NCI-H1436 (cell line): ENCODE results near the gene OBSCN.
A peak's percentile ranks its signal among the peaks of the same experiment; 100 is the strongest.

ENCODE experiments used
- DNase-seq: peaks from one replicate; lab custom pipeline; 2025; lab: John Stamatoyannopoulos, UW

OBSCN gene, protein sequence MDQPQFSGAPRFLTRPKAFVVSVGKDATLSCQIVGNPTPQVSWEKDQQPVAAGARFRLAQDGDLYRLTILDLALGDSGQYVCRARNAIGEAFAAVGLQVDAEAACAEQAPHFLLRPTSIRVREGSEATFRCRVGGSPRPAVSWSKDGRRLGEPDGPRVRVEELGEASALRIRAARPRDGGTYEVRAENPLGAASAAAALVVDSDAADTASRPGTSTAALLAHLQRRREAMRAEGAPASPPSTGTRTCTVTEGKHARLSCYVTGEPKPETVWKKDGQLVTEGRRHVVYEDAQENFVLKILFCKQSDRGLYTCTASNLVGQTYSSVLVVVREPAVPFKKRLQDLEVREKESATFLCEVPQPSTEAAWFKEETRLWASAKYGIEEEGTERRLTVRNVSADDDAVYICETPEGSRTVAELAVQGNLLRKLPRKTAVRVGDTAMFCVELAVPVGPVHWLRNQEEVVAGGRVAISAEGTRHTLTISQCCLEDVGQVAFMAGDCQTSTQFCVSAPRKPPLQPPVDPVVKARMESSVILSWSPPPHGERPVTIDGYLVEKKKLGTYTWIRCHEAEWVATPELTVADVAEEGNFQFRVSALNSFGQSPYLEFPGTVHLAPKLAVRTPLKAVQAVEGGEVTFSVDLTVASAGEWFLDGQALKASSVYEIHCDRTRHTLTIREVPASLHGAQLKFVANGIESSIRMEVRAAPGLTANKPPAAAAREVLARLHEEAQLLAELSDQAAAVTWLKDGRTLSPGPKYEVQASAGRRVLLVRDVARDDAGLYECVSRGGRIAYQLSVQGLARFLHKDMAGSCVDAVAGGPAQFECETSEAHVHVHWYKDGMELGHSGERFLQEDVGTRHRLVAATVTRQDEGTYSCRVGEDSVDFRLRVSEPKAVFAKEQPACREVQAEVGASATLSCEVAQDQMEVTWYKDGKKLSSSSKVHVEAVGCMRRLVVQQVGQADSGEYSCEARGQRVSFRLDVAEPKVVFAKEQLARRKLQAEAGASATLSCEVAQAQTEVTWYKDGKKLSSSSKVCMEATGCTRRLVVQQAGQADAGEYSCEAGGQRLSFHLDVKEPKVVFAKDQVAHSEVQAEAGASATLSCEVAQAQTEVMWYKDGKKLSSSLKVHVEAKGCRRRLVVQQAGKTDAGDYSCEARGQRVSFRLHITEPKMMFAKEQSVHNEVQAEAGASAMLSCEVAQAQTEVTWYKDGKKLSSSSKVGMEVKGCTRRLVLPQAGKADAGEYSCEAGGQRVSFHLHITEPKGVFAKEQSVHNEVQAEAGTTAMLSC (N-terminal part only)

DNA sequence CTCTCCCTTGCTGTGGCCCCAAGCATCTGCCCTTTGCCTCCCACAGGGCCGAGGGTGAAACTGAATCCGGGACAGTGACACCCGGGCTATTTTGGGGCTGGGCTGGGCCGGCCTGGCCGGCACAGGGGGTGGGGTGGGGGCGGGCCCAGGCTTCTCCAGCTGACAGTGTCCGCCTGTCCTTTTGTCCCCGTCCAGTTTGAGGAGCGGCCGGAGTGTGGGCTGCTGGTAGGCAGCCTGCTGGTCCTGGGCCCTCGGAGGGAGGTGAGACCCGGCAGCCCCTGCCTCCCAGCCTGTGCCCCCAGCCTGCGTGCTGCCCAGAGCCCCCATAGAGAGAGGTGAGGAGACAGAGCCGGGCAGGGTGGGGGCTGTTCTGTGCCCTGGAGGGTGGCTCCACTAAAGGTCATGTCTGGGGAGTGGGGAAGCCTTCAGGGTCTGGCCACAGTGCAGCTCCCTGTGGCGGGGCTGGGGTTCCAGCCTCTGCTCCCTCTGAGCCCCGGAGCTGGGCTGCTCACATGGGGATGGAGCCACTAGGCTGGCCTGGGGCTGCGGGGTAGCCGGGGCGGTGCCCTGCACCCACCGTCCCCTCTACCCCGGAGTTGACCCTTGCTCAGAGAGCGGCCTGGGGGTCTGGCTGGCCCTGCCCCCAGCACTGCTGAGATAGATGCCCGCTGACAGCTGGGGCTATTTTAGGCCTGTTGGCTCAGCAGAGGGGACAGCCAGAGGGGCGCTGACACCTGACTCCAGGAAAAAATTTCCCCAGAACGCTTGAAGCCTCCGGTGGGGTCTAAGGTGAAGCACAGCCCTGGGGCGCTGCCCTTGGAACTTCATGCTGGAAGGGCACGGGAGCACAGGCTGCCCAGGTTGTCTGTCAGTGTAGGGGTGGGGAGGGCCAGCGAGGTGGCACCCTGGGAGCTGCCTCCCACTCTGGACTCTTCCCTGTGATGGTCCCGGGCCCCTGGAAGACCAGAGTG, at the start of gene OBSCN:
Gene OBSCN, plus strand, starts transcription at position 194 of the 971 bp plus-strand sequence. CDS start 3,740 bp downstream, outside the sequence.
- DNase-seq = no peak

- DNase-seq = no peak
Measured at GRCh38 chr1:228158151-228159007, 49.5 kb upstream of the OBSCN start.

GRCh38 chr1:228159008-228159665, 48.7 kb upstream of the OBSCN start:
- DNase-seq = no peak

DNA sequence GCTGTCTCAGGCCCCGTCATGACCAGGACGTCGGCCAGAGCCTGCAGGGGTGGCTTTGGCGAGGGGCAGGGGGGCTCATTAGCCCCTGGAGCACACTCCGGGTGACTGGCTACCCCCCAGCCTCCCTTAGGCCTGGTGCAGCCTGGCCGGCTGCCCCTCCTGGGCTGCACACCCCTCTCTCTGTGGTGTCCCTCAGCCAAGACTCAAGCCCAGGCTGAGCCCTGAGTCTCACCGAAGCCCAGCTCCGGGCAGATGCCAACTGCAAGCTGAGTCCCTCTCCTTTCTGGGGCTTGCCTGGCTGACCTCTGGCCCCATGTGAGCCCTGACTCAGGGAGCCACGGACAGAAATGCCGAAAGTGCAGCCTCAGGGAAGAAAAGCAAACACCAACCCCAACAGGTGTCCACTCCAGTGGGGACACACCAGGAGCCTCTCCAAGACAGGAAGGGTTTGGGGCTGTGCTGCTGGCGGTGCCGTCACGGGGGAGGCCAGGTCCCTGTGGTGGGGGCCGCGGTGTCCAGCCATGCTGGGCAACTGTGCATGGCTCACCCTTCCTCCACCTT, 47.6 kb upstream of the OBSCN start:
- DNase-seq = no peak

DNA sequence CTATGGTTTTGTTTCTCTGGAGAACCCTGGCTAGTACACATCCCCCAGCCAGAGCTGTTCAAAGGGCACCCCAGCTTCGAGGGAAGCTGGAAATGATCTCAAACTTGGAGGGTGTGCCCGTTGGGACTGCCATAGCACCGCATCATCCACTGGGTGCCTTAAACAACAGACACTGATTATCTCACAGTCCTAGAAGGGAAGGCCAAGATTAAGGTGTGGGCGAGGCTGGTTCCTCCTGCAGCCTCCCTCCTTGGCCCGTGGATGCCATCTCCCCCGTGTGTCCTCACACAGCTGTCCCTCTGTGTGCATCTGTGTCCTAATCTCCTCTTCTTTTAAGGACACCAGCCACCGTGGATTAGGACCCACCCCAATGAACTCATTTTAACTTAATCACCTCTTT, 46.5 kb upstream of the OBSCN start:
- DNase-seq = no peak

DNA sequence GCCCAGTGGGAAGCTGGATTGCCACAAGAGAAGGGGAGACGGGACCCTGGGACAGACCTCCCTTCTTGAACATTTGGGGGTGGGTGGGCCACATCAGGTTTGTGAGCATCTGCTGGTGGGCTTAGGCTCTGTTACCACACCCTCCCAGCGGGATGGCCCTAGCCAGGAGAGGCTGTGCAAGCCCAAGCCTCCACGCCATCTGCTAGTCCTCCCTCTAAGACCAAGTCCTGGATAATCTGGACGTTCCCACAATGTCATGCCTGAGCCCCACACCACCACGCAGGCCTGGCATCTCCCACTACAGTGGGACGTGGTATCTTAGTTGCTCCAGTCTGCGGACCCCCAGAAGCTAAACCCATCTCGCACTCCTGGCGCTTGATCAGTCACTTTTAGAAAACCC, 46.0 kb upstream of the OBSCN start:
- no peak for DNase-seq

DNA sequence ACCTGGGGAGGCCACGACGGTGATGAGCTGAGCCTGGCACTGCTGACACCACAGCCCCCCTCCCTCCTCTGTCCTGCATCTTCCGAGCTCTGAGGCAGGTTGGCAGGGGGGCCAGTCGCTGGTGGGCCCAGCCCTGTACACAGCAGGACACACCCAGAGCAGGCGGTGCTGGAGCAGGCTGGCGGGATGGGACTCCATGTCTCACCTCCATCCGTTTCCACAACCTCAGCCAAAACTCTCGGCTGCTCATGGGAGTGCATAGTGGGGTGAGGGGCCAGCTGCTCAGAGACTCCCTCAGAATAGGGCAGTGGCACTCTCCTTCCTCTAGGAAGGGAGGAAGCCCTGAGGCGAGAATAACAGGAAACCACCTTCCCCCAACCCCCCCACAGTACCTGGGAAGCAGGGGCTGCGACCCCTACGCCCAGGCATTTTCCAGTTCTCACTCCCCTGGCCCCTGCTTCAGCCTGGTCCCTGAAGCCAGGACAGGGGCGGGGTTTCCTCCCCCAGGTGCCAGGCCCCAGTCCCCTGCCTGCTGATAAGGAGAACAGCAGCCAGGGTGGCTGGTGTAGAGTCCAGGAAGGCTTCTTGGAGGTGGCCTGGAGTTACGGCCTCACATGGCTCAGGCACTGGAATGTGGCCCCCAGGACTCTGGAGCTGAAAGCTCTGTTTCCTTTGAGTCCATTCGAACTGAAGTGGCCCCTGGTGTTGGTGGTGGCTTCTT, 45.4 kb upstream of the OBSCN start:
- DNase-seq = no peak

GRCh38 chr1:228163007-228163753, 44.7 kb upstream of the OBSCN start:
- DNase-seq = no peak

DNA sequence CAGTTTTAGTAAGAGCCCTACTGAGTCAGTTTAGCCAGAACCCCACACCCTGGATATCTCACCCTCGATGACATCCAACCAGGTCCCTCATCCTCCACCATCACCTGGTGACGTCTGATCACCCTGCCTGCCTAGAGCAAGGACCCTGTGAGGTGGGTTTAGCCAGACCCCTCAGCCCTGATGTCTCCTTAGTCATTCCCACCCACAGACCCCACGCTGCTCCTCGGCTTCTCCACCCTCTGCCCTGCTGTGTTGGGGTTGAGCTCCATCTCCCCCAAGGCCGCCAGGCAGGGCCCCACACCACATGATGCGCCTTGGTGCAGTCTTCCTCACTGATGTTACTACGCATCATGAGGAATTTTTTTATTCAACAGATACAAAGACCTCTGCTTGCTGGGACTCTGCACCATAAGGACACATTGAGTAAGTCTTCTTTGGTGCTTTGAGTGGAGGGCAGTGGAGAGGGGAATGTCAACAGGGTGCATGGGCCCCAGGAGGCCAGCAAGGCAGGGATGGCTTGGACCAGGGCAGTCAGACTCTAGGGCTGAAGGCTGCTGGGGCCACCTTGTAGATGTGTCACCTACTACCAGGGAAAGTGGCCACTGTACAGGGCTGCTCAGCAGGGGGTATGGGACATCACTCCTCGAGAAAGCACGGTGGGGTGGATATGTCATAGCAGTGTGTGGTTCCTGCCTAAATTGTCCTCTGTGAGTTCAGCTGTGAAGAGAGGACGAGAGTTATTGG, 43.9 kb upstream of the OBSCN start:
- no peak for DNase-seq

DNA sequence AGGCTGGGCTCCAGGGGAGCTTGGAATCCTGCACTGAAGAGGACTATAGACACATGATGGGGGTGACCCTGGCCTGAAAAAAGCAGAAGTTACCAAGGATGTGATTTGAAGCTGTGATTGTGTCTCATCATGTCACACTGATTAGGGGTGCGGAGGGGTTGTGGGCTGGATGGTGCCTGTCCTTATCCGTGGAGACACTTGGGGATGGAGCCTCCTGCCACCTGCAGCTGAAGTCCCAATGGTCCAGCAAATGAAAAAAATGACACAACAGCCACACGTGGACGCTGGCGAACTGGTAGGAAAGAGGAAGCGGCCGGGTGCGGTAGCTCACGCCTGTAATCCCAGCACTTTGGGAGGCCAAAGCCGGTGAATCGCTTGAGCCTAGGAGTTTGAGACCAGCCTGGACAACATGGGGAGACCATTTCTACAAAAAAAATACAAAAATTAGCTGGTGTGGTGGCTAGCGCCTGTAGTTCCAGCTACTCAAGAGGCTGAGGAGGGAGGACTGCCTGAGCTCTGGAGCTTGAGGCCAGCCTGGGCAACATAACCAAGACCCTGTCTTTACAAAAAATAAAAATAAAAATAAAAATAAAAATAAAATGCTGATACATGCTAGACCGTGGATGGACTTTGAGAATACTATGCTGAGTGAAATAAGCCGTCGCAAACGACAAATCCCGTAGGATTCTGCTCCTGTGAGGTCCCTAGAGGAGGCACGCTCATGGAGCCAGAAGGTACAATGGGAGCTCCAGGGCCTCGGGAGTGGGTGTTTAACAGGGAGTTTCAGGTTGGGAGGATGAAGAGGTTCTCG, 43.1 kb upstream of the OBSCN start:
- no peak for DNase-seq

DNA sequence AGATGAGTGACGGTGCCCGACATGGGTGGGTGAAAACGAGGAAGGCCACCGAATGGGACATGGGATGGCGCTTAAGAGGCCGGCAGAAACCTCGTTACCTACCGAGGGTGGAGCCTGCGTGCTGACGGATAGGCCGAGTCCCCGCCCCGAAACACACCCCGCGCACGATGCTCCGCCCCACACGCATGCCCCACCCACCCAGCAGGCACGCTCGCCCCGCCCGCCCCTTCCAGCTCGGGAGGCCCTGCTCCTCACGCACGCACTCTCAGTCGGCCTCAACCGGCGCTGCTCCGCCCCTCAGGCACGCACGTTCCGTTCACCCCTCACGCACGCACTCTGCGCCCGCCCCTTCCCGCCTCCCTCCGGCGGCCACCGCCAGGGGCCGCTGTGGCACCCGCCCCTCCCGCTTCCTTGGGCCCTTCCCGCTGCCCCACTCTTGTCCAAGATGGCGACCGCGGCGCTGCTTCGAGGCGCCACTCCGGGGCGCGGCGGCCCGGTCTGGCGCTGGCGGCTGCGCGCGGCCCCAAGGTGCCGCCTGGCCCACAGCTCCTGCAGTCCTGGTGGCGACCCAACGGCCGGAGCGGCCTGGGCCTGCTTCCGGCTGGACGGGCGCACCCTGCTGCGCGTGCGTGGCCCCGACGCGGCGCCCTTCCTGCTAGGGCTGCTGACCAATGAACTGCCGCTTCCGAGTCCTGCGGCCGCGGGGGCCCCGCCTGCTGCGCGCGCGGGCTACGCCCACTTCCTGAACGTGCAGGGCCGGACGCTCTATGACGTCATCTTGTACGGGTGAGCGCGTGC, 42.3 kb upstream of the OBSCN start, which contains the start of gene IBA57:
Gene IBA57, plus strand, starts transcription at position 433 of the 798 bp plus-strand sequence. Its CDS starts 13 bp downstream, at position 446.
- peak; percentile 99 for DNase-seq

DNA sequence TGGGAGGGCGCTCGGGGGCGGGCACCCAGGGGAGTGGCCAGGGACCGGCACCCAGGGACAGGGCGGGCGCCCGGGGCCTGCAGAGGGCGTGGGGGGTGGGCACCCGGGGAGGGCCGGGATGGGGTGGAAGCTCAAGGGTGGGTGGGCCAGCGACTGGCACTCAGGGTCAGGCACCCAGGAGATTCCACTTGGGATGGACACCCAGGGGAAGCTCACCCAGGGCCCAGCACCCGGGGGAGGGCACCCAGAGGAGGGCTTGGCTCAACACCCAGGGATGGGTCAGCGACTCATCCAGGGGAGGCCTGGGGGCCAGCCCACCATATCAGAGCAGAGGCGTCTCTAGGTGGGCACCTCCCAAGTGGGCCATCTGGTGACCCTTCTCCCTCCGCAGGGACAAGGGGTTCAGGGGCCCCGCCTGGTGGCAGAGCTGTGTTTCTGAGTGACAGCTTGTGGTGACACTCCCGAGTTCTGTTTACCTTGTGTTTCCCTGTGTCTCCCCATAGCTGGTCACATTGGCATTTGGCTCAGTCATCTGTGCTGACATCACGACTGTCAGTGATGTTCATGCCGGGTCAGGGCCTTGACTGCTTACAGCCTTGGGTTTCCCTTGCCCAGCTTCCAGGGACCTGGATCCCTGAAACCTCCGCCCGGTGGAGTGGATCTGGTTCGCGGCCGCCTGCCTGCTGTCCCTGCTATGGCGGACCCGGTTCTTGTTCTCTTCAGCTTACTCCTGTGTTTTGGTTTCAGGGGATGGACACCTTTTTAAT, 41.5 kb upstream of the OBSCN start:
- DNase-seq = peak; percentile 35

DNA sequence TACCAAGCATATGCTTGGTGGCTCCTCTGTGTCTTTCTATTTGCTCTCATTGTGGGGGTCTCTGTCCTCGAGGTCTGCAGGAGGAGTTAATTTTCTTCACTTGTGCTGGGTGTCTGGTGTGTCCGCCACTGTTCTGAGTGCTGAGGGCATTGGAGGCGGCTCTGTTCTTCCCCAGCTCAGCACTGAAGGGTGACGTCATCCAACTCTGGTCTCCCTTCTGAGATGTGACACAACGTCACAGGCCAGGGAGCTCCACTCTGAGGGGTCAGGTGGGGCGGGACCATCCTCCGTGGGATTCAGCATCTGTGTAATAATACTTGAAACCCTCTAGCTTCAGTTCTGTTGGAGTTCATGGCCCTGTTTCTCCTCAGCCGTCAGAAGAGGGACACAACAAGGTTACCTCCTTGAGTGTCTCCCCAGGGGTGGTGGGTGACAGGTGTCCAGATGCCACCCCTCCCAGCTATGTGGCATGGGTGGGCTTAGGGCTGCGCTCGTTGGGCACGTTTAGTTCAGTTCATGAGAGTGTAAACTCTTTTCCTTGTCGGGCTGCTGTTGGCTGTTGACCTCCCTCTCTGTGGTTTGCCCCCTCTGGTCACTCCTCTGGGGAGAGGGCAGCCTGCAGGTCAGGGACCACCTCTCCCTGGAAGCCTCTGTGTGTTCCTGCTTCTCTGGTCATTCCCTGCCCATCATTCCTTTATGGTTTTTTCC, 39.1 kb upstream of the OBSCN start:
- no peak for DNase-seq

- no peak for DNase-seq
Measured at GRCh38 chr1:228169345-228169744, 38.5 kb upstream of the OBSCN start.
